ENCODE data around the gene ATG2A. TPM values are rescaled to one million over a fixed set of nuclear protein-coding genes. Genes with fewer than 3 reads are reported as not detected.

Gene ATG2A
- total and polyA plus RNA-seq, 2 of the 8 experiments (the other 6 are each of a cell fraction or from before 2014, with no cell fraction given), result 12.1 to 22.1 TPM

- TF ChIP-seq GTF2F1 (IDR thresholded peaks at IDR 0.05; ENCODE audit: borderline replicate concordance, low read depth, low read length), result no peak
- TF ChIP-seq MAX (IDR thresholded peaks at IDR 0.05), result no peak
- TF ChIP-seq FOSL1 (IDR thresholded peaks at IDR 0.05; ENCODE audit: insufficient read depth, low read depth, low read length), result no peak
Observed at GRCh38 chr11:64903291-64903833, 13.6 kb downstream of the ATG2A start (continued).
